Astrocyte of the spinal cord (primary cell): ENCODE measurements around the gene MYO16.

Experiments
- DNase-seq: peaks from one replicate; pipeline ENCODE4 v3.0.0; 2011; ENCODE audit warnings: low read depth, low spot score
- H3K4me3 ChIP-seq: 2 replicates; pipeline ENCODE4 v1.5.1; 2011; ENCODE audit warnings: low read depth, mild to moderate bottlenecking, low read length, moderate library complexity
- CTCF ChIP-seq: IDR thresholded peaks from 2 replicates; pipeline ENCODE4 v1.5.1; 2012; ENCODE audit warnings: low read depth, mild to moderate bottlenecking, low read length, inconsistent platforms
- in situ Hi-C: cut with HindIII; loops from 2 replicates; pipeline ENCODE4 v1.10.0; 2017; ENCODE audit warnings: low sequenced_read_pairs

MYO16 gene

GRCh38 chr13:108674771-108675170 lies 45.4 kb downstream of the MYO16 start:
- no peak for TF ChIP-seq CTCF
- no peak overlapping the region for H3K4me3 ChIP-seq
- in situ Hi-C loops: no loop called here
- DNase-seq: no peak

GRCh38 chr13:108676620-108677019 lies 47.2 kb downstream of the MYO16 start:
- no peak overlapping the region for H3K4me3 ChIP-seq
- TF ChIP-seq CTCF: no peak
- no peak for DNase-seq
- in situ Hi-C loops: no loop called here

GRCh38 chr13:108677806-108678205 lies 48.4 kb downstream of the MYO16 start:
- in situ Hi-C loops: no loop called here
- TF ChIP-seq CTCF: no peak

GRCh38 chr13:108680011-108680410 lies 50.6 kb downstream of the MYO16 start:
- no peak overlapping the region for H3K4me3 ChIP-seq
- no peak for TF ChIP-seq CTCF
- no peak for DNase-seq
- in situ Hi-C loops: no loop called here

More at GRCh38 chr13:108677806-108678205, 48.4 kb downstream of the MYO16 start:
- DNase-seq: no peak
- H3K4me3 ChIP-seq: no peak overlapping the region

- DNase-seq: peak; percentile 16
- in situ Hi-C loops: no loop called here
- H3K4me3 ChIP-seq: no peak overlapping the region
- no peak for TF ChIP-seq CTCF
Measured at GRCh38 chr13:108681986-108682575, 52.7 kb downstream of the MYO16 start.

GRCh38 chr13:108682714-108683113 lies 53.3 kb downstream of the MYO16 start:
- no peak for TF ChIP-seq CTCF
- H3K4me3 ChIP-seq: no peak overlapping the region
- in situ Hi-C loops: no loop called here
- no peak for DNase-seq
